Measurements from ENCODE around the gene MAP3K5.
"Not testable (repeated sequence)": the region's sequence is repeated elsewhere in the genome, so short reads cannot be mapped to it uniquely, and the experiment has no call there.

MAP3K5 gene

DNA sequence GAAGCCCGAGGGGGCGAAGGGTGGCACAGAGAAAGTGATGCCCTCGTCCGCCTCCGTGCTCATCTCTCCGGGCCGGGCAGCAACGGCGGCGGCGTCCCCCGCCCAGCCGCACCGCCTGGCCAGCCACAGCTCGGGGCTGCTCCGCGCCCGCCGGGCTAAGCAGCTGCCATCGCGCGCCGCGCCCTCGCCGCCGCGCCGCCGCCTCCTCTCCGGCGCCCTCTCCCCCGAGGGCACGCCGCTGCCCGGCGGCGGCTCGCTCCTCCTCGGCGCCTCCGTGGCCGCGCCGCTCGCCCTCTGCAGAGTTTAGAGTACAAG, 225 bp downstream of the MAP3K5 start:
- no peak for DNase-seq

- no peak for DNase-seq
These were observed 782 bp downstream of the MAP3K5 start for GRCh38 chr6:136791296-136792094.

GRCh38 chr6:136790411-136791295, 1.6 kb downstream of the MAP3K5 start:
- no peak for DNase-seq

GRCh38 chr6:136789440-136789839, 2.8 kb downstream of the MAP3K5 start:
- not testable (repeated sequence) for DNase-seq

DNA sequence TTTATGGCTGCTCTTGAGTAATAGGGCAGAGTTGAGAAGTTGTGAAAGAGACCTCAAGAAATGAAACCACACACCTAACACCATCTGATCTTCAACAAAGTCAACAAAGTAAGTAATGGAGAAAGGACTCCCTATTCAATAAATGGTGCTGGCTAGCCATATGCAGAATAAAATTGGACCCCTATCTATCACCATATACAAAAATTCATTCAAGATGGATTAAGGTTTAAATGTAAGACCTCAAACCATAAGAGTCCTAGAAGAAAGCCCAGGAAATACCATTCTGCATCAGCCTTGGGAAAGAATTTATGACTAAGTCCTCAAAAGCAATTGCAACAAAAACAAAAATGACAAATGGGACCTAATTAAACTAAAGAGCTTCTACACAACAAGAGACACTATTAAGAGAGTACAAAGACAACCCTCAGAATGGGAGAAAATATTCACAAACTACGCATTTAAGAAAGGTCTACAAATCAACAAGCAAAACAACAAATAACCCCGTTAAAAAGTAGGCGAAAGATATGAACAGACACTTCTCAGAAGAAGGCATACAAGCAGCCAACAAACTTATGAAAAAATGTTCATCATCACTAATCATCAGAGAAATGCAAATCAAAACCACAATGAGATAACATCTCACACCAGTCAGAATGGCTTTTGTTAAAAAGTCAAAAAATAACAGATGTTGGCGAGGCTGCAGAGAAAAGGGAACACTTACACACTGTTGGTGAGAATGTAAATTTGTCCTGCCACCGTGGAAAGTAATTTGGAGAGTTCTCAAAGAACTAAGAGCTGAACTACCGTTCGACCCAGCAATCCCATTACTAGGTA, 4.0 kb downstream of the MAP3K5 start:
- no peak for DNase-seq

DNA sequence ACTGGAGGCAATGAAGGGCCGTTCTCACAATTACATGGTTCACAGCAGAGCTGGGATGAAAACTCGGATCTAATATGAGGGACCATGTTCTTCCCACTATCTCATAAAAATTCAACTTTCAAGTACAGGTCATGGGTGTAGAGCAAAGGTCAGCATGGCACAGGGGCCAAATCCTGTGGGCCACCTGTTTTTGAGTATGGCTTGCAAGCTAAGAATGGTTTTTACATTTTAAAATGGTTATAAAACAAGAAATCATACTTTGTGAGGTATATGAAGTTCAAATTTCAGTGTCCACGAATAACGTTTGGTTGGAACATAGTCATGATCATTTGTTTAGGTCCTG, 4.6 kb downstream of the MAP3K5 start:
- no peak for DNase-seq

GRCh38 chr6:136786658-136787057, 5.6 kb downstream of the MAP3K5 start:
- DNase-seq: no peak

- DNase-seq: no peak
These were observed 7.1 kb downstream of the MAP3K5 start for GRCh38 chr6:136784910-136785746.

DNA sequence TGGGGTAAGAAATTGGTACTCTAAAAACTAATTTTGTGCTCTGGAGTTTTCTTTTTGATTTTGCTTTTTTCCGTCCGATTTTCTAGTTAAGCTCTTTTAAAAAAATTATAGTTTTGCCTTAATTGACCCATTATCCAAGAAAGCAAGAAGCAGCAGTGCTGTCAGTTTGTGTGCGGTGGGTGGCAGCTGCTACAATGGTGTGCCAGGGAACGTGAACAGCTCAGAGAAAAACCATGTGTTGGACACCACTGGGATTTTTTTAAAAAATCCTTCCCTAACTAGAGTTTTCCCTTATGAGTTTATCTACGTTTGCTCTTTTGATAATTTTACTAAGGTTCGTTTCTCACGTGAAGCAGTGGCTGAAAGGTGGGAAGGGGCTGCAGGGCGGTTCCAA, 8.0 kb downstream of the MAP3K5 start:
- DNase-seq: no peak

GRCh38 chr6:136783495-136784270, 8.6 kb downstream of the MAP3K5 start:
- no peak for DNase-seq

DNA sequence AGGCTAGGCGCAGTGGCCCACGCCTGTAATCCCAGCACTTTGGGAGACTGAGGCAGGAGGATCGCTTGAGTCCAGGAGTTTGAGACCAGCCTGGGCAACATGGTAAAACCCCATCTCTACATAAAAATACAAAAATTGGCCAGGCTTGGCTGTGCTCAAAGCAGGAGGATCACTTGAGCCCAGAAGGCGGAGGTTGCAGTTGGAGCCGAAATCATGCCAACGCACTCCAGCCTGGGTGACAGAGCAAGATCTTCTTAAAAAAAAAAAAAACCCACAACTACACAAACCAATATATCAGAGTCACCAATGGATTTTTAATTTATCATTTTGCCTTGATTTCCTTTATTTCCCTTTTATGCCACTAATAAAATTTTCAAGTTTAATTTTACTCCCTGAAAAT, 9.3 kb downstream of the MAP3K5 start:
- DNase-seq: no peak

DNA sequence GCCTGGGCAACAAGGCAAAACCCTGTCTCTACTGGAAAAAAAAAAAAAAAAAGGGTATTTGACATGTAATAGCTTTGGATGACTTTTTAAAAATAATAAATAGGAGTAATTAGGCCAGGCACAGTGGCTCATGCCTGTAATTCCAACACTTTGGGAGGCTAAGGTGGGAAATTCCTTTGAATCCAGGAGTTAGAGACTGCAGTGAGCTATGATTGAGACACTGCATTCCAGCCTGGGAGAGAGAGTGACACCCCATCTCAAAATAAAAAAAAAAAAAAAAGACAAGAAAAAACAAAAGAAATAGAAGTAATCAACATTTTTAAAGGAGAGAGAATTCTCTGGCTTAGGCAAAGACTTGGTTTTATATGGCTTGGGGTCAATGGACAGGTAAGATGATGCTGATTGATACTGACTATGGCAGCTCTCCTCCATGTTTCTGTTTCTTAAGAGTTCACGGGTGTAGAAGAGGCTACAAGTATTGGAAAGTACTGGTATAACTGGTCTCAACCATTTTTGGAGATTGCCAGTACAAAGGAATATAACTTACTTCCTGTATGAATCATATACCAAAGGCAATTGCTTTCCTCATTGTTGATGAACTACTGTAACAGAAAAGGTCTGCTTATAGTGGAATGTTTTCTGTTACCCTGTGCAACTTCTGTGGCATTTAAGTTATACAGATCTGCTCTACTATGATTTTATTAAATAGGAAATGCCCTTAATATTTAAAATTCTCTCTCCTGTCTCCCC, 10.1 kb downstream of the MAP3K5 start:
- DNase-seq: no peak

- DNase-seq: no peak
These were observed 11.3 kb downstream of the MAP3K5 start for GRCh38 chr6:136780972-136781371.

DNA sequence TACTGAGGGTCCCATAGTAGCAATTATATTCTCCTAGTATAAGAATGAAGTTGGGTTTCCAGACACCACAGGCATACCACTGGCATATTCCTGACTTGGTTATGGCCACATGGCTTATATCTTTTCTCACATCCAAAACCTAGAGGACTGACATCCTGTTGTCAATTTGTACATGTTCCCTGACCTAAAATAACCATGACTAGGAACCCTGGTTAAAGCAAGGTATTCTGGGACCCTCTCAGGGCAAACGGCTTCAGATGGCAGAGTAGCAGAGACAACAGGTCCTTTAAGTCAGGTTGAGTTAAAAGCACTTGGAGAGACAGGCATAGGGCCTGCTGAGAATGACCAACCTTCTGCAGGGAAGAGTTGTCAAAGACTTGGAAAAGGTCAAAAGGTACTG, 12.6 kb downstream of the MAP3K5 start:
- DNase-seq: no peak

GRCh38 chr6:136777651-136778050, 14.6 kb downstream of the MAP3K5 start:
- no peak for DNase-seq

- DNase-seq: no peak
These were observed 16.7 kb downstream of the MAP3K5 start for GRCh38 chr6:136775548-136775947.

DNA sequence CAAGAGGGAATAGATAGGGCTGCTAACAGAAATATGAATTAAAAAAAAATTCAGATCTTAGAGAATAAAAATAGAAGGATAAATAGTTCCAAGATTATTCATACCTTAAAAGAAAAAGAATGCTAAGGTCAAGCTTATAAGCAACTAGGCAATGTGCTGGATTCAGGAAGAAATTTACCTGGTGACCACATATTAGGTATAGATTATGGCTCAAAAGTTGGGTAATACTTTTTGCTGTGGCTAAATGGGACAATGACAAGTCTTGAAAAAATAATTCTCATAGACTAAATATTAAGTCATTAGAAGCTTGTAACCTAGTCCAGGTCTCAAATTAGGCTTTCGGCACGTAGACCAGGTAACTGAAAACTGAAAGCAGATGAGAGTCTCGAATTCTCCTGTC, 17.2 kb downstream of the MAP3K5 start:
- no peak for DNase-seq

DNA sequence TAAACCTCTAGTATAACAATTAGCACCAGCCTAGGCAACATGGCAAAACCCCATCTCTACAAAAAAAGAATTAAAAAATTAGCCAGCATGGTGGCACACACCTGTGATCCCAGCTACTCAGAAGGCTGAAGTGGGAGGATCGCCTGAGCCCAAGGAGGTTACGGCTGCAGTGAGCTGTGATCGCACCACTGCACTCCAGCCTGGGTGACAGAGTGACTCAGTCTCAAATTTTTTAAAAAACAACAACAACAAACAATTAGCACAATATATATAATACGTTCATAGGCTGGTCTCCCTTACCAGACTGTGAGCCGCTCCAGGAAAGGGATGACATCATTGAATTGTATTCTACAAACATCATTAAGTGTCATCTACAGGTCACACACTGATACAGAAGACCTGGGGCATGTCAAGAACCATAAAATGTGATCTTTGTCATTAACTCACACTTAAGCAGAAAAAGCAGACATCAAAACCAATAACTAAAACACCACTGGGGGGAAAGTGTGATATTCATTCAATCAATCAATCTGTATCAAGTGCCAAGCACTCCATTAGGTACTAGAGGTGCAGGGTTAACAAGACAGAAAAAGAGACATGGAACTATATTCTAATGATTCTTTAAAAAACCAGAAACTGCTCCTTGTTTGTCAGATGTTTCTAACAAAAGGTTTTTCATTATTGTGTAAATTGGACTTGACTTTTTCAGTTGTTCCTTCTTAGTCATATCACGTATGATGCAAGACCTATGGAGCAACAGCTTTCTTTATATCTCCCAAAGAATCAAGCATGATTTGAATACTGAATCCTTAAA, 17.8 kb downstream of the MAP3K5 start:
- DNase-seq: no peak

DNA sequence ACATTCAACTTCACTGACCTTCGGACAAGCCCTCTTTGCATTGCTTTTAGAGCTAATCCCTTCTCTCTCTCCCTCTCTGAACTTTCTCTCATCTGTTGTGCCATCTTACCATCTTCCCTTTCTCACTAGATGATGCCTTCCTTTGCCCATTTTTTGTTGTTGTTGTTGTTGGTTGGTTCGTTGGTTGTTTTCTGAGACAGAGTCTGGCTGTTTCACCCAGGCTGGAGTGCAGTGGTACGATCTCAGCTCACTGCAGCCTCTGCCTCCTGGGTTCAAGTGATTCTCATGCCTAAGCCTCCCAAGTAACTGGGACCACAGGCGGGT, 18.8 kb downstream of the MAP3K5 start:
- DNase-seq: no peak
